ENCODE results near the gene GSG1L. TPM values are rescaled to one million over a fixed set of nuclear protein-coding genes. Genes with fewer than 3 reads are reported as not detected.

GSG1L gene
- total RNA-seq, 1 donor from 2014 or later, result 1.4 TPM

DNA sequence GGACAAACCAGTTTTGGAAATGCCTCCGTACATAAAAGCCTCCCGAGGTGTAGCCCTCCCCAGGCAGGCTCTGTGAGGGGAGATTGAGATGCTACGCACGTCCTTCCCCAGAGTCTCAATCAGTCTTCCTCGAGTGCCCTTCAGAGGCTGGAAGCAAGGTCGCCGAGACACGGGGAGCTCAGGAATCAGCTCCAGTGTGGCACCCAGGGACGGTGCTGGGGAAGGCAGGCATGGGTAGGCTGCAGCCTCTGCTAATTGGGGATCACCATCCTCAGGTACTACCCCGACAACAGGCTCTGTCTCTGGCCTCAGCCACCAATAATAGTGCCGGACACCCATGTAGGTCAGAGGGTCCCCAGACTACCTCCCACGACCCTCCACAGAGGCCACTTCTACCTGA, 28.1 kb upstream of the GSG1L start:
- no peak for DNase-seq

DNA sequence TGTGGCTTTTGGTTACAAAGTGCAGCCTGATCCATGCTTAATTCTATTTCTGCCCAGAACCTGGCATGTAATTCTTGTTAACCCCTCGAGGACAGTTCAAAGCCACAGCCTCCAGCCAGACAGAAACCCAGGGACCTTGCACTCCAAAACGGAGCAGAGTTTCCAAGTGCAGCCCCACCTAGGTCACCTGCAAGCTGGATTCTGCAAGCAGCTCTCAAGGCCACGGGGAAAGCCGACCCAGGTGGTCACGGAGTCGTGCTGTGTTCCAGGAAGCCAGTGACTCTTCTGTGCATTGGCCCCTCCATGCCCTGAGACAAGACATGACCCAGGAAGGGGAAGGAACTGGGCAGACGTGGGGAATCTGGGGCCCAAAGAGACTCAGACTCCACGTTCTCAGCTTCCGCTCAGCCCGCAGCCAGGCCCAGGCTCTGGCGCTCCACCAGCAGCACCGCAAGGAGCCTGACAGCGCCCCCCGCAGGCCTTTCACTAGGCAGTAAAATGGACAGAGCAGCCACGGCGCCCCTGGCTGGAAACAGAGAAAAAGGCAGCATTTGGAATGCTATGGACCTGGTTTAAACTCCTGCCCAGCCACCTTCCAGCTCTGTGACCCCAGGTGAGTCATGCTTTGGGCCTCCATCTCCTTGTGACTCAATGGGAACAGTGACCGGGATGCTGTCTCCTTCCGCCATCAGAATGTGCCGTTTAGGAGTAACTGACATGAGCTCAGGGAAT, 27.3 kb upstream of the GSG1L start:
- no peak for DNase-seq

DNA sequence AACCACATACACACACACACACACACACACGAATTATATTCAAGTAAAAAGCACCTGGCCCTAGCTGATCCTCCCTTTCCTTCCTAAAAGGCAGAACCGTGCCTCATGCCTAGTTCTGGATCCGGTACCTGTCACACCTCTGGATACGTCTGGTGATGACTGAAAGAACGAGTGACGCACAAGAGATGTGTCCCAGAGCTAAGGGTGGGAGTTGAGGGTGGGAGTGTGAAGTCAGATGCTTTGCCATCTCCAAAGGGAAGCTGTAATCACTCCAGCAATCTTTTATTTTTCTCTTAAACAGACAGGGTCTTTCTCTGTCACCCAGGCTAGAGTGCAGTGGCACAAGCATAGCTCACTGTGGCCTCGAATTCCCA, 26.5 kb upstream of the GSG1L start:
- no peak for DNase-seq

DNA sequence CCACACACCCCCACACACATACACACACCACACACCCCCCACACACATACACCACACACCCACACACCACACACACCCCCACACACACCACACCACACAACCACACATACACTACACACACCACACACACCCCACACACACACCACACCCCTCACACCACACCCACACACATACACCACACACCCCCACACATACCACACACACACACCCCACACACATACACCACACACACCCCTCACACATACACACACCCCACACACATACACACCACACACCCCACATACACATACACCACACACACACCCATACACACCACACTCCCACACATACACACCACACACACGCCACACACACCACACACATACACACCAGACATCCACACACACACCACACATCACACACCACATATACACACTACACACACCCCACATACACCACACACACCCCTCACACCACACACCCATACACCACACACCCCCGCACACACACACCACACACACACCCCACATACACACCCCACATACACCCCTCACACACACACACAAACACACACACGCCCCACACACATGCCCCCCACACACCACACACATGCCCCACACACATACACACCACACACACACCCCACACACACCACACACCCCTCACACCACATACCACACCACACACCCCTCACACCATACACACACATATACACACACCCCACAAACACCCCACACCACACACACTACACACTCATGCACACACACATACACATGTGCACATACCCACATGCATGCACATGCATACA, 25.9 kb upstream of the GSG1L start:
- DNase-seq, result no peak

DNA sequence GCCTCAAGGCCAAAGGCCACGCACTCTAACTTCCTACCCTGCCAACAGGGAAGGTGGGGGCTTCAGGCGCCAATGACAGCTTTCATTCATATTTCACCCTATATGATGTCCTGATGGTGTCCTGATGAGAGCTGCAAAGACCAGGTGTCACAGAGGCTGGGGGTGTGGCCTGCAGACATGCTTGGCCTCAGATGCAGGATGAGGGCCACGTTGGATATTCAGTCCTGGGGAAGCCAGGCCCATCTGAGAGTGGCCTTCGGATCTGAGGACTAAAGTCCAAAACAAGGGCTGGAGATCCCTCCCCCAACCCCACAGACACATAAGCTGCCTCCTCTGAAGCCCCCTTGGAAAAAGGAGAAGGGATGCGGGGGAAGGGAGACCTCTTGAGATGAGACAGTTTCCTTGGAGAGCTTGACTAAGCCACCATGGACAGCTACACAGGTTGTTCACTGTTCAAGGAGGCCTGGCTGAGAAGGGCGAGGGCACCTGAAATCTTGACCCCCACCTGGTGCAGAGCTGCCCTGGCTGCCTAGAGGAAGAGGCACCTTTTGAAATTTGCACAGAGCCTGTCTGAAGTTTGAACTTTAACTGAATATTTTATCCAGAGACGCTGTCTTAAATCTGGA, 24.3 kb upstream of the GSG1L start:
- DNase-seq, result no peak

DNA sequence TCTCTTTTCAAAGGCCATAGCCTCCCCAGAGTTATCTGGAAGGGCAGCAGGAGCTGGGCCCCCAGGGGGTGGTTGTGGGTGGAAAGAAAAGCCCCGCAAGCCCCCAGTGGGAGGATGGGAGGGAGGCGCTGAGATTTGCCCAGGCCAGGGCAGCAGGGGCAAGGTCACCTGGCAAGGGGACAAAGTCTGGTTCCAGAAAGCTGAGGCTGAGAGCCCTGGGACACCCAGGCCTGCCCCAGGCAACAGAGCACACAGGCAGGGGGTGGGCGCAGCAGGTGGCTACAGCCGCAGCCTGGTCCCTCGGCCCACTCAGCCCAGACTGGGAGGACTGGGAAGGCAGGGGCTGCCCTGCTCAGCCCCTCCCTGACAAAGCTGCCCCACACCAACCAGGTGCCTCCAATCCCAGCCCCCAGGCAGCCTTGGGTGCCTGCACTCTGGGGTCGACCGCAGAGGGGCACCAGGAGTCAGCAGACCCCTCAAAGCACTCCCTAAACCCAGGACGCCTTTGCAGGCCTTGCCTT, 23.7 kb upstream of the GSG1L start:
- no peak for DNase-seq

DNA sequence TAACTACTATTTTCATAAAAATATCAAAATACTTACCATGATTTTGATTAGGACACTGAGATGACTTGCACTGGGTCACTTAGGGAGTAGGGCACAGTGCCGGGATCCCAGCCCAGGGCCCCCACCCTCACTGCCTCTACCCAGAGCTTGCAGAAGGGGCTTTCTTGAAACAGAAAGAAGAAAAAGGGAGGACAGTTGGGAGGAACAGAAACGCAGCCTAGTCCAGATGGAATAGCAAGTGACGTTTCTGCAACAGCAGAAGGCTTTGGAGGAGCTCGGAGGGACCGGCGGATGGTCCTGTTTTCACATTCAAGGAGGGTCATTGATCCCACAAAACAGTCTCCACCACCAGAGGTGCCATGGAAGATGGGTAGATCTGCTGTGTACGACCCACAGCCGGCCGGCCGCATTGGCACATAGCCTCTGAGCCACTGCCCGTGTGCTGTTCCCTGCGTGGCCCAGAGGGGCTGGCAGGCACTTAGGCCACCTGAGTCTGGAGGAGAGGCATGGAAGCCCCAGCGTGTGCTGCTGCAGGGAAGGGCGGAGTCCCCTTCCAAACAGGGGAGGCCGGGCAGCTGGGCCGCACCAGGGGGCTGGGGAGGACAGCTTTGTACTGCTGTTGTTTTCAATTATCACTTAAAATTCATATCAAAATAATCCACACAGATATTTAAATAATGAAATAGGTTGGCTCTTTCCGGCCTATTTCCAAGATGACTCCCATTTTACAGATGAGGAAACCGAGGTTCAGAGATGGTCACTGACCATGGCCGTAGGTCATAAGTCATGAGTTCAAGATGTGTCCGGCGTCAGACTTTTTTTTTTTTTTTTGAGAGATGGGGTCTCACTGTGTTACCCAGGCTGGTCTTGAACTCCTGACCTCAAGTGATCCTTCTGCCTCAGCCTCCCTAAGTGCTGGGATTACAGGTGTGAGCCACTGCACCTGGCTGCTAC, 22.9 kb upstream of the GSG1L start:
- no peak for DNase-seq

DNA sequence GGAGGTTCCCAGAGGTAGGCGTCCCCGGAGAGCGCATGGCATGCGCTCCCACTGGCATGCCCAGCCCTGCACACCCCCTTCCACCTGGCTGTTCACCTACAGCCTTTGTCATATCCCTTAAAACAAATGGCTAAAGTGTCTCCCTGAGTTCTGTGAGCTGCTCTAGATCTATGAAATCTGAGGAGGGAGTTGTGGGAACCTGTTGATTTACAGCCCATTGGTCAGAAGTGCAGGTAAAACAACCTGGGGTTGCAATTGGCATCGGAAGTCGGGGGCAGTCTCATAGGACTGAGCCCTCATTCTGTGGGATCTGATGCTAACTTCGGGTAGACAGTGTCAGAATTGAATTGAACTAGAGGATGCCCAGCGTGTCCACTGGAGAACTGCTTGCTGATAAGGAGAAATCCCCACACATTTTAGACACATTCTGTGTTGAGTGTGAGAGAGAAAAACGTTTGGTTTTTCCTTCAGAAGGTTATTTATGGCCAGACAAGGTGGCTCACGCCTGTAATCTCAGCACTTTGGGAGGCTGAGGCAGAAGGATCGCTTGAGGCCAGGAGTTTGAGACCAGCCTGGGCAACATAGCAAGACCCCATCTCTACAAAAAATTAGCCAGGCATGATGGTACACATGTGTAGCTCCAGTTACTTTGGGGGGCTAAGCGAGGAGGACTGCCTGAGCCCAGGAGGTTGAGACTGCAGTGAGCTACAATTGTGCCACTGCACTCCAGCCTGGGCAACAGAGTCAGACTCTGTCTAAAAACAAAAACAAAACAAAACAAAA, 22.1 kb upstream of the GSG1L start:
- DNase-seq, result no peak

DNA sequence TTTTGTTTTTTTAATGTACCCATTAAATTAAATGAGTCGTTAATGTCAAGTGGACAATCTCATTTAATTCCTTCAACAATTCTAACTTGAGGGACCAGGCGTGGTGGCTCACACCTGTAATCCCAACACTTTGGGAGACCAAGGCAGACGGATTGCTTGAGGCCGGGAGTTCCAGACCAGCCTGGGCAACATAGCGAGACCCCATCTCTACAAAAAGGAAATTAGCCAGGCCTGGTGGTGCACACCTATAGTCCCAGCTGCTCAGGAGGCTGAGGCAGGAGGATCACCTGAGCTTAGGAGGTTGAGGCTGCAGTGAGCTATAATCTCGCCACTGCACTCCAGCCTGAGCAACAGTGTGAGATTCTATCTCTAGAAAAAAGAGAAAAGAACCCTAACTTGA, 20.7 kb upstream of the GSG1L start:
- no peak for DNase-seq

DNA sequence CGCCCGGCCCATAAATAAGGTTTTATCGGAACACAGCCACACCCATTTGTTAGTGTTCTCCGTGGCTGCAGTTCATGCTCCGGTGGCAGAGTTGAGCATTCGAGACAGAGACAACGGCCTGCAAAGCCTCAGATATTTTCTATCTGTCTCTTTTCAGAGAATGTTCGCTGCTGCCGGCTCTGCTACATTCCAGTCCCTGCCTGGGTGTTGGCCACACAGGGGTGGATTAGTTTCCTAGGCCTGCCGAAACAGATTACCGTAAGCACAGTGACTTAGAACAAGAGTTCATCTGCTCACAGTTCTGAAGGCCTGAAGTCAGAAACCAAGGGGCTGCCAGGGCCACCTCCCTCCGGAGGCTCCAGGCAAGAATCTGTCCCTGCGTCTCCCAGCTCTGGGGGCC, 19.1 kb upstream of the GSG1L start:
- DNase-seq, result peak; percentile 76

DNA sequence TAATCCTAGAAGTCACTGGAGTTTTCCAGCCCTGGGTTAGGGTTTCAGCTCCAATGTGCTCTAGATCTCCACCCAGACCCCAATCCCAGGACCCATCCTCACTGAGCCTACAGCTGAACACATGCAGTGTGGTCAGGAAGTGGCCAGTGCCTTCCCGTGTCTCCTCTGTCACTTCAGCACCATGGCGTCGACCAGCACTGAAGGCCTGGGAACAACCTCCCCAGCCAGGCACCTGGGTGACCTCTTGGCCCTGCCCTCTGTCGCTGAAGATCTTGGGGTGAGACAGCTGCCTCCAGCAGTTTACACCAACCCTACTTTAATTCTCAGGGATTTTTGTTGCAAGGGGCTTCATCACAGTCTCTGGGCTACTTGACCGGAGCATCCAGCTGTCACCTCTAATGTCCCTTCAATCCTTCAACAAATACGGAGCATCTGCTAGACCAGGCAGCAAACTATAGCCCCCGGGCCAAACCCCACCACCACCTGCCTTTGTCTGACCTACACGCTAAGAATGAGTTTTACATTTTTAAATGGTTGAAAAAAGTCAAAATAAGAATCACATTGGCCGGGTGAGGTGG, 18.0 kb upstream of the GSG1L start:
- no peak for DNase-seq

DNA sequence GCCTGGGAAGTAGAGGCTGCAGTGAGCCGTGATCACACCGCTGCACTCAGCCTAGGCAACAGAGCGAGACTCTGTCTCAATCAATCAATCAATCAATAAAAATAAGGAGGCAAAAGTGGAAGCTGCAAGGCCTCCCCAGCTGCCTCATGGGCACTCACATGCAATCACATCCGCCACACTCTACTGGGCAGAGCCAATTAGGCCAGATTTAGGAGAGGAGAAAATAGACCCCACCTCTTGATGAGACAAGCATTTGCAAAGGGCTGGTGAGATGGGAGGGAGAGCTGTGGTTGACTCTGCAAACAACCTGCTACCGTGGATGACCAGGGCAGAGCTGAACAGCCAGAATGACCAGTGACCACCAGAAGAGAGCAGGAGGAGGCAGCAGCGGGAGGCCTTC, 14.7 kb upstream of the GSG1L start:
- DNase-seq, result no peak

DNA sequence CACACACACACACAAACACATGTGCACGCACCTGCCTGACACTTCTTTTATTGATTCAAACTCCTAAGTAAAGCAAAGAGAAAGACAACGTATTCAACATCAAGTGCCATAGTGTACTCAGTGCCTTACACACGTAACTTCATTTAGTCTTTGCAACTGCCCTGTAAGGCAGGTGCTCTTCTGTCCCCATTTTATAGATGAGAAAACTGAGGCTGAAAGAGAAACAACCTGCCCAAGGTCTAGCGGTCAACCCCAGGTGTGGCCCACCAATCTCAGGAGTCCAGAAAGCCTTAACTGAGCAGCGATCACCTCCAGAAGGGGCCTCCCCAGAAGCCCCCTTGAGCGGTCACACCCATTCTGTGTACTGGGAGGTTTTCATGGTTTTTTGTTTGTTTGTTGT, 10.3 kb upstream of the GSG1L start:
- DNase-seq, result no peak

DNA sequence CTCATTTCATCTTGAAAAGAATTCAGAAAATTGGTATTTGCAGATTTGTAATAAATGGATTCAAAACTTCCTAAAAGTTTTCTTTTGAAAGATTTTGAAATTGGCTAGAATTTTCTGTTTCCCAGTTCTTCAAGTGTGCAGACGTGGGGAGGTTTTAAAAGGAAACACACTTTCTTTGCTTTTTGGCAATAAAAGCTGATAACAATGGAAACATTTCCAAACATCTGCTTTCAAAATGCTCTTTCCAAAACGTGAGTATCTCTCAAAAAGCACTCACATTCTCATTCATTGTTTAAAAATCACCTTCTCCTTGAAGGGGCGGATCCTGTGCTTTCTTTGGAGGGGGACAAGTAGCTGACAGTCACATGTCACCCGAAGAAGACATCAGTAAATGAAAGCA, 8.6 kb upstream of the GSG1L start:
- DNase-seq, result no peak

DNA sequence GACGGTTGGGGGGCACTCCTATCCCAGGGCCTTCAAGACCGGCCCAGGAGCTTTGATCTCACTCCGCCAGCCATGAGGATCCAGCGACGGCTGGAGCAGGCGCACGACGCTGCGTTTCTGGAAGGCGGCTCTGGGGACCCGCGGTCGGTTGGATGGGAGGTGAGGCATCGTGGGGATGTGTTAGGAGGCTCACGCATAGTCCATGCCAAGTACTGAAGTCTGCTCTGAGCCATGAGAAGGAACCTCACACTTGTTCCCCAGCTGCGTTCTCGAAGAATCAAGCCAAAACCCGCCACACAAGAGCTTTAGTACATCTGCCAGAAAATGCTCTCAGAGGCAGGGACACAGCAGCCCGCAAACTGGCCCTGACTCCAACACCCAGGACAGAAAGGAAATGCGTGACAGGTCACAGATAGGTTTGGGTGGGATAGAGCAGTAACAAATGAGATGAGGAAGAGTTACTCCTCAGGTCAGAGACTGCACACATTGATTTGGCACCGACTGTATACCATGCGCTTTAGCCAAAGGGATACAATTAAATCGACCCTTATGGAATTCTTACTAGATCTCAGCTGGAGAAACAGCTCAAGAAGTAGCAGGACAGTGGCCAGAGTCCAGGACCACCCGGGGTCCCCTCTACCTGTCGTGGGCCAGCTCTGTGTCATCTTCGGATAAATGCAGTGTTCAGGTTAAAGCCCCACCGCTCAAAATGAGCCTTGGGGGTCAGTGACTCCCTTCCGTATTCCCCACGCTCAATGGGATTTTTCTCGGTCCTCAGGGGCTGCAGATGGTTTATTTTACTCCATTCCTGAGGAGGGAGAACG, 6.7 kb upstream of the GSG1L start:
- peak; percentile 76 for DNase-seq

DNA sequence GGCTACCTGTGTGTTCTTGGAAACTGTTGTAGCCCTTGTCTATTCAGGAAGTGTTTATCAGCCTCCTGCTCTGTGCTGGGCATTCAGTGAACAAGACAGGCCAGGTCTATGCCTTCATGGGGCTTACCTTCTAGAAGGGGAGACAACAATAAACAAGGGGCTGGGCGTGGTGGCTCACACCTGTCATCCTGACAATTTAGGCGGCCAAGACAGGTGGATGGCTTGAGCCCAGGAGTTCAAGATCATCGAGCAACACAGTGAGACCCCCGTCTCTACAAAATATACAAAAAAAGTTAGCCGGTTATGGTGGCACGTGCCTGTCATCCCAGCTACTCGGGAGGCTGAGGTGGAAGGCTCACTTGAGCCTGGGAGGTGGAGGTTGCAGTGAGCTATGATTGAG, 5.5 kb upstream of the GSG1L start:
- no peak for DNase-seq

DNA sequence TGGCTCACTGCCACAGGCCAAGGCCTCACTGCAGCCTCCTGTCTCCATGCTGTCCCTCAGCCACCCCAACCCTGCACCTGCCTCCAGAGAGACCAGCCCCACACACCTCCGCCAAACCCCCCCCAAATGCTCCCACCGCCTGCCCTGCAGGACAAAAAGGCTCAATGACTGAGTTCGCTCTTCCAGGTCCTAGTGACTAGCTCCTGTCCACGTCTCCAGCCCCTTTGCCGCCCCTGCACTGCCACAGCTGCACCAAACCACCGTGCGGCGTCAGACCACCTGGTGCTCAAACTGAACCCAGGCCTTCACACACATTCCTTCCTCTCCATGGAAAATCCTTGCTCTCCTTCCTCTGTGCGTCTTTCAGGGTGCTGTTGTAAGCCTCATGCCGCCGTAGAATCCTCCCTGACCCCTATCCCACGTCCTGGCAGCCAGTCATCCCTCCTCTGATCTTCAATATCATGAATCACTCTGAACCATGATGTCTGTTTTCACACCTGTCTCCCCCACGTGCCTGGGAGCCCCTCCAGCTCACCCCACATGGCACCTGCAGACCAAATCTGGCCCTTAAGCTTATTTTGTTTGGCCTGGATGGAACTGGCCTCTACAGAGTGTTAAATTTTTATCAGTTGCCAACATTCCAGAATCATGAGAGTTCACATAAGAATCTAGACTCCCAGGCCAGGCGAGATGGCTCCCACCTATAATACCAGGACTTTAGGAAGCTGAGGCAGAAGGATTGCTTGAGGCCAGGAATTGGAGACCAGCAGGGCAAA, 4.3 kb upstream of the GSG1L start:
- no peak for DNase-seq

DNA sequence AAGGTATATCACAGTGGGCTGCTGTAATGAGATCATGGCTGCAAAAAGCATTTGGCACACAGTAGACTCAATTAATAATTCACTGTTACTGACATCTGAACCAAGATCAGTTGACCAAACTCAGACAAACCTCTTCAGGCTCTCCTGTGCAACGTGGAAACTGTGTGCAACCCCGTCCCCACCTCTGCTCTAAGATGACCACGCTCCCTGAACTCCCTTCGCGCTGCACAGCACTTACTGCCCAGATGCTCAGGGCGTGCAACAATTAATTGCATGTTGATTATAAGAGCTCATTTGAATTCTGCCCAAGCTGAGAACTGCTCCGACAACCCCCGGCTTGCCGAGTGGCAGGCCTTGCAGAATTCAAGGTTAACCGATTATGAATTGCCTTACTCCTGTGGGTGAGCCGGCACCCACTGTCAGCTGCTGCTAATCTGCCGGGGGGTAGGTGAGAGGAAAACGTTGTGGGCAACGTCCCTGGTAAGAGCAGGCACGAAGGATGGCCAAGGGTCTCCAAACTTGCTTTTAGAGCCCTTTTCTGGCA, 1.3 kb upstream of the GSG1L start:
- no peak for DNase-seq

DNA sequence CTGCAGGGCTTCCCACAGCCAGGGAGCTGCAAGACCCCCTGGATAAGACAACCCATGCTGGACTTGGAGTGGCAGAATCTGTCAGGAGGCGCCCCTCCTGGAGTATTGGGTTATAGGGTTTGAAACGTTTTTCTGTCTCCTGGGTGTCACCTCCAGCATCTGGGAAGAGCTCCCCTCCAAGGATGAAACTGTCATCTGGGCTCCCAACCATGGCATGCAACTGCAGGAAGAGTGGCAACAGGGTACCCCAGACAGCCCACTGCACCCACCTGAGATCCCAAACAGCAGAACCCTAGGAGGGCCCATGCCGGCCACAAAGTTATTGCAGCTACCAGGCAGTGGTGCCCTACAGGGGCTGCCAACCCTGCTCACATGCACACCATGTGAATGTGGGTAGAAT, 636 bp upstream of the GSG1L start:
- DNase-seq, result no peak
